ENCODE results near the gene RALGDS. TPM values are rescaled to one million over a fixed set of nuclear protein-coding genes. Genes with fewer than 3 reads are reported as not detected.

The RALGDS gene
- total RNA-seq, 1 donor from 2014 or later: 19.0 TPM

- TF ChIP-seq CTCF (IDR thresholded peaks at IDR 0.05): no peak
- DNase-seq (ENCODE audit: low spot score): no peak
- Mint-ChIP-seq H3K4me1 (ENCODE audit: low read depth) (no peaks in the 10 kb centered on the region), H3K4me3 (ENCODE audit: unreplicated experiment) (no peak overlapping the region), H3K9me3 (ENCODE audit: low read depth) (no peaks in the 10 kb centered on the region), H3K27me3 (ENCODE audit: low read depth) (no peaks in the 10 kb centered on the region), H3K36me3 (ENCODE audit: low read depth) (no peaks in the 10 kb centered on the region), H3K27ac (ENCODE audit: unreplicated experiment) (no peak overlapping the region)
Observed at GRCh38 chr9:133154097-133154989, 33.3 kb upstream of the RALGDS start.

DNA sequence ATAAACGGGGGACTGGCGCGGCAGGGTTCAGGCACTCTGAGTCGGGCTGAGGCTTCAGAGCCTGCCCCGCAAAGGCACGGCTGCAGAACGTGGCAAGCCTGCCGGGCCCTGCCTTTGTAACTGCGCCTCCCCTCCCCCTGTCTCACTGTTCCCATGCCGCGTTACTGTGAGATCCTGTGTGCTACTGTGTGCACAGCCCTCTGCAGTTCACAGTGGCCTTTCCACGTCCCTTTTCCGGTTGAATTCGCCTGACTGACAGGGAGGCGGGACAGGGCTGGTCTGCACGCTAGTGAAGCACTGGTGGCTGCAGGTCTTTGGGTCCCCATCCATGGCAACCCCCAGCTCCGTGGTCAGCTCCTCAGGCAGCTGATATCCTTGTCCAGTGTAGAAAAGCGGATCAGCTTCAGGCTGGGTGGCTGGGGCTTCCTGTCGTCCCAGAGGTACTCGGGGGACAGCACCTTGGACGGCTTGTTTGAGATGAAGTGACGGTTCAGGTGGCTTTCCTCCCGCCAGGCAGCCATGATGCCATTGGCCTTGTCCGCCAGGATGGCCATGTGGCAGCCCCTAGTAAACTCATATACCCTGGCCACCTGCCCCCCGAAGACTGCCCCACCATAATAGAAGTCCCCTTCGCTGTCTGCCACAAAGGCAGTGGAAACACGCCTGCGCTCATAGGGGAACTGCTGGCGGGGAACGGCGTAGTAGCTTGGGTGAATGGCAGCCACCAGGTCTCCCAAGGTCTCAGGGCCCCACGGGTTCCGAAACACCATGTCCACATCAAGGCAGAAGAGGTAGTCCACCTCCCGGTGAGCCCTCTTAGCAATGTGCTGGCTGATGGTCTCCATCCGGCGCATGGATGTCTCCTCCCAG is 32.4 kb upstream of the RALGDS start:
- H3K9me3 Mint-ChIP-seq (ENCODE audit: low read depth): no peaks in the 10 kb centered on the region
- H3K36me3 Mint-ChIP-seq (ENCODE audit: low read depth): no peaks in the 10 kb centered on the region
- no peak for TF ChIP-seq CTCF (IDR thresholded peaks at IDR 0.05)
- no peak overlapping the region for H3K27ac Mint-ChIP-seq (ENCODE audit: unreplicated experiment)
- no peaks in the 10 kb centered on the region for H3K27me3 Mint-ChIP-seq (ENCODE audit: low read depth)
- DNase-seq (ENCODE audit: low spot score): no peak
- peaks cover under 1% of the 10 kb centered on the region for H3K4me1 Mint-ChIP-seq (ENCODE audit: low read depth)
- no peak overlapping the region for H3K4me3 Mint-ChIP-seq (ENCODE audit: unreplicated experiment)

GRCh38 chr9:133151601-133152525 is 30.8 kb upstream of the RALGDS start:
- Mint-ChIP-seq H3K27ac (ENCODE audit: unreplicated experiment) (no peak overlapping the region), H3K9me3 (ENCODE audit: low read depth) (no peaks in the 10 kb centered on the region), H3K27me3 (ENCODE audit: low read depth) (no peaks in the 10 kb centered on the region), H3K36me3 (ENCODE audit: low read depth) (no peaks in the 10 kb centered on the region), H3K4me1 (ENCODE audit: low read depth) (peaks cover 16% of the 10 kb centered on the region), H3K4me3 (ENCODE audit: unreplicated experiment) (no peak overlapping the region)
- no peak for DNase-seq (ENCODE audit: low spot score)
- TF ChIP-seq CTCF (IDR thresholded peaks at IDR 0.05): no peak

- Mint-ChIP-seq H3K27ac (ENCODE audit: unreplicated experiment) (no peak overlapping the region), H3K36me3 (ENCODE audit: low read depth) (no peaks in the 10 kb centered on the region), H3K4me3 (ENCODE audit: unreplicated experiment) (no peak overlapping the region), H3K9me3 (ENCODE audit: low read depth) (no peaks in the 10 kb centered on the region), H3K27me3 (ENCODE audit: low read depth) (no peaks in the 10 kb centered on the region), H3K4me1 (ENCODE audit: low read depth) (peaks cover 16% of the 10 kb centered on the region)
- no peak for TF ChIP-seq CTCF (IDR thresholded peaks at IDR 0.05)
- DNase-seq (ENCODE audit: low spot score): no peak
Observed at GRCh38 chr9:133151041-133151440, 30.0 kb upstream of the RALGDS start.

All from chondrocyte (in vitro differentiated cells).